H1 (cell line): Measurements from ENCODE around the gene C1QTNF4. TPM values are rescaled to one million over a fixed set of nuclear protein-coding genes. Genes with fewer than 3 reads are reported as not detected.
A peak's percentile ranks its signal among the peaks of the same experiment; 100 is the strongest.

Source experiments
- CTCF ChIA-PET: fragments of 300-600 bp; sonication (Branson Sonifier 250); formaldehyde crosslinking; loops from one replicate; lab custom pipeline; 2021; ENCODE audit not compliant: partially characterized antibody; lab: Charles Lee
- POLR2A ChIA-PET: fragments of 300-600 bp; sonication (Branson Sonifier 250); formaldehyde crosslinking; loops from one replicate; lab custom pipeline; 2021; ENCODE audit warnings: inconsistent platforms; ENCODE audit not compliant: partially characterized antibody; lab: Charles Lee
- DNase-seq, 2 experiments: peaks; one replicate each; pipeline versions ENCODE4 v3.0.0 to v3.0.0-alpha.2; 2010 to 2022; ENCODE audit warnings: low spot score in 2 of 2, low read depth in 1 of 2, mixed read lengths in 1 of 2
- FAIRE-seq: peaks from 2 replicates; lab custom pipeline; 2011; peaks lifted over from hg19 to GRCh38; lab: Jason Lieb, UNC
- H2AFZ ChIP-seq: 2 replicates; pipeline ENCODE4 v1.8.1; 2012; ENCODE audit warnings: low read length, inconsistent platforms
- H2AK5ac ChIP-seq: 2 replicates; pipeline ENCODE4 v1.6.1; 2013; ENCODE audit warnings: low read depth, low read length
- H2BK120ac ChIP-seq: replicated peaks from 2 replicates; pipeline ENCODE3; 2013; ENCODE audit warnings: low read depth, low read length, inconsistent platforms
- H2BK12ac ChIP-seq: 2 replicates; pipeline ENCODE4 v1.6.1; 2013; ENCODE audit warnings: low read depth, low read length
- H2BK15ac ChIP-seq: 2 replicates; pipeline ENCODE4 v1.6.1; 2013; ENCODE audit warnings: low read length
- H2BK20ac ChIP-seq: 2 replicates; pipeline ENCODE4 v1.6.1; 2013; ENCODE audit warnings: low read length
- H2BK5ac ChIP-seq: 2 replicates; pipeline ENCODE4 v1.6.1; 2013; ENCODE audit warnings: low read depth, low read length
- H3K14ac ChIP-seq: 2 replicates; pipeline ENCODE4 v1.6.1; 2013; ENCODE audit warnings: inconsistent platforms; ENCODE audit not compliant: insufficient read length
- H3K18ac ChIP-seq: 2 replicates; pipeline ENCODE4 v1.6.1; 2013; ENCODE audit warnings: low read length; ENCODE audit errors: extremely low read depth
- H3K23ac ChIP-seq: 2 replicates; pipeline ENCODE4 v1.6.1; 2013; ENCODE audit warnings: inconsistent platforms; ENCODE audit not compliant: insufficient read length
- H3K23me2 ChIP-seq: 2 replicates; pipeline ENCODE4 v1.6.1; 2013; ENCODE audit warnings: low read depth, low read length
- H3K27ac ChIP-seq: 2 replicates; pipeline ENCODE4 v1.6.1; 2011; ENCODE audit warnings: low read depth, low read length, inconsistent platforms
- H3K27me3 ChIP-seq, 4 experiments: replicated peaks in 1 of 4; 1 replicate in 1 of 4; 2 replicates in 3 of 4; pipeline versions ENCODE4 v1.6.1 to v1.8.1; 2011 to 2013; ENCODE audit warnings: low read length in 3 of 4, mild to moderate bottlenecking in 3 of 4, inconsistent platforms in 2 of 4, mixed read lengths in 2 of 4, moderate library complexity in 1 of 4; ENCODE audit not compliant: control insufficient read depth in 3 of 4, insufficient read depth in 3 of 4; ENCODE audit errors: extremely low read depth in 1 of 4
- H3K36me3 ChIP-seq, 4 experiments: 2 replicates each; pipeline versions ENCODE4 v1.6.1 to v1.8.1; 2011 to 2013; ENCODE audit warnings: mild to moderate bottlenecking in 4 of 4, low read length in 3 of 4, moderate library complexity in 2 of 4, control low read depth in 1 of 4, inconsistent platforms in 1 of 4; ENCODE audit not compliant: insufficient read depth in 4 of 4, control insufficient read depth in 2 of 4
- H3K4ac ChIP-seq: replicated peaks from 2 replicates; pipeline ENCODE3; 2013; ENCODE audit warnings: low read length, low read depth, mixed read lengths, inconsistent platforms; ENCODE audit not compliant: insufficient read length
- H3K4me1 ChIP-seq, 4 experiments: replicated peaks in 1 of 4; 1 replicate in 1 of 4; 2 replicates in 3 of 4; pipeline versions ENCODE4 v1.6.1 to v1.8.1; 2011 to 2013; ENCODE audit warnings: low read length in 3 of 4, inconsistent platforms in 2 of 4, mixed read lengths in 1 of 4; ENCODE audit not compliant: insufficient read depth in 4 of 4, control insufficient read depth in 3 of 4
- H3K4me2 ChIP-seq, 2 experiments: 2 replicates each; pipeline versions ENCODE4 v1.6.1 to v1.8.1; 2011 to 2013; ENCODE audit warnings: low read depth in 2 of 2, low read length in 2 of 2, control low read depth in 1 of 2, inconsistent platforms in 1 of 2, mild to moderate bottlenecking in 1 of 2; ENCODE audit not compliant: insufficient read depth in 1 of 2
- H3K4me3 ChIP-seq, 4 experiments: fragments of 200-600, 300-600 bp in 1 of 4; sonication (generic), shearing (Covaris generic), sonication (Bioruptor Twin) in 1 of 4; 2 replicates each; pipeline versions ENCODE4 v1.5.1 to v1.8.1; 2011 to 2016; ENCODE audit warnings: low read length in 4 of 4, low read depth in 3 of 4, control low read depth in 2 of 4, inconsistent platforms in 2 of 4, mild to moderate bottlenecking in 2 of 4, mixed read lengths in 1 of 4, moderate library complexity in 1 of 4; ENCODE audit not compliant: insufficient read depth in 2 of 4; ENCODE audit errors: extremely low read depth in 1 of 4
- H3K56ac ChIP-seq: replicated peaks from 2 replicates; pipeline ENCODE3; 2013; ENCODE audit warnings: low read depth, mild to moderate bottlenecking, mixed read lengths, low read length, inconsistent platforms; ENCODE audit not compliant: insufficient read length
- H3K79me1 ChIP-seq: 2 replicates; pipeline ENCODE4 v1.6.1; 2013; ENCODE audit warnings: low read depth, low read length, control low read depth
- H3K79me2 ChIP-seq, 2 experiments: 2 replicates each; pipeline versions ENCODE4 v1.6.1 to v1.8.1; 2012 to 2013; ENCODE audit warnings: low read length in 2 of 2, mild to moderate bottlenecking in 2 of 2, inconsistent platforms in 1 of 2; ENCODE audit not compliant: insufficient read depth in 2 of 2, control insufficient read depth in 1 of 2
- H3K9ac ChIP-seq, 4 experiments: replicated peaks in 1 of 4; 1 replicate in 1 of 4; 2 replicates in 3 of 4; pipeline versions ENCODE4 v1.6.1 to v1.8.1; 2011 to 2013; ENCODE audit warnings: low read depth in 3 of 4, low read length in 3 of 4, control low read depth in 2 of 4, mild to moderate bottlenecking in 2 of 4, moderate library complexity in 2 of 4, inconsistent platforms in 1 of 4; ENCODE audit errors: extremely low read depth in 1 of 4
- H3K9me3 ChIP-seq, 2 experiments: 2 replicates each; pipeline versions ENCODE4 v1.6.1 to v1.8.1; 2012 to 2013; ENCODE audit warnings: mild to moderate bottlenecking in 2 of 2, moderate library complexity in 2 of 2, control low read depth in 1 of 2, inconsistent platforms in 1 of 2, low read depth in 1 of 2, low read length in 1 of 2, mixed read lengths in 1 of 2; ENCODE audit not compliant: insufficient read depth in 2 of 2
- H4K20me1 ChIP-seq, 2 experiments: replicated peaks in 1 of 2; 2 replicates each; pipeline versions ENCODE3 to v1.8.1; 2011 to 2013; ENCODE audit warnings: inconsistent platforms in 2 of 2, low read length in 2 of 2, mild to moderate bottlenecking in 1 of 2; ENCODE audit not compliant: insufficient read depth in 2 of 2, control insufficient read depth in 1 of 2
- H4K5ac ChIP-seq: 2 replicates; pipeline ENCODE4 v1.6.1; 2013; ENCODE audit warnings: low read length, low read depth, mixed read lengths, inconsistent platforms; ENCODE audit not compliant: insufficient read length
- H4K8ac ChIP-seq: 2 replicates; pipeline ENCODE4 v1.8.0; 2013; ENCODE audit warnings: mild to moderate bottlenecking, moderate library complexity, low read length, inconsistent platforms; ENCODE audit not compliant: insufficient read depth; ENCODE audit errors: extremely low read depth
- H4K91ac ChIP-seq: replicated peaks from 2 replicates; pipeline ENCODE3; 2013; ENCODE audit warnings: low read length, mixed read lengths, inconsistent platforms; ENCODE audit not compliant: insufficient read length
- CEBPB ChIP-seq: IDR thresholded peaks from 2 replicates; pipeline ENCODE4 v1.6.1; 2012; ENCODE audit warnings: low read depth, low read length
- CREB1 ChIP-seq: IDR thresholded peaks from 2 replicates; pipeline ENCODE4 v1.6.1; 2012; ENCODE audit warnings: inconsistent platforms
- EGR1 ChIP-seq: IDR thresholded peaks from 2 replicates; pipeline ENCODE4 v1.6.1; 2011; ENCODE audit warnings: low read depth, low read length, borderline replicate concordance
- JUND ChIP-seq: IDR thresholded peaks from 2 replicates; pipeline ENCODE4 v1.6.1; 2011; ENCODE audit warnings: mild to moderate bottlenecking, improper control_type of control experiment, low read length
- KDM5A ChIP-seq: fragments of 200-600 bp; IDR thresholded peaks from 2 replicates; pipeline ENCODE4 v1.7.1; 2012; ENCODE audit warnings: mild to moderate bottlenecking, low read length, inconsistent platforms, mixed read lengths
- POLR2AphosphoS5 ChIP-seq: IDR thresholded peaks from 2 replicates; pipeline ENCODE4 v1.6.1; 2011; ENCODE audit warnings: low read depth, low read length
- SP1 ChIP-seq: IDR thresholded peaks from 2 replicates; pipeline ENCODE4 v1.6.1; 2011; ENCODE audit warnings: low read depth, low read length
- SP2 ChIP-seq: IDR thresholded peaks from 2 replicates; pipeline ENCODE4 v1.6.1; 2012; ENCODE audit warnings: mild to moderate bottlenecking, low read length, inconsistent platforms
- SUZ12 ChIP-seq: fragments of 200-600 bp; sonication (generic); IDR thresholded peaks from 2 replicates; pipeline ENCODE4 v1.6.1; 2012; ENCODE audit warnings: mild to moderate bottlenecking, inconsistent platforms, low read length, moderate library complexity, mixed read lengths
- TAF1 ChIP-seq: IDR thresholded peaks from 2 replicates; pipeline ENCODE4 v1.6.1; 2011; ENCODE audit warnings: mild to moderate bottlenecking, low read depth, low read length
- TCF12 ChIP-seq: IDR thresholded peaks from 2 replicates; pipeline ENCODE4 v1.6.1; 2011; ENCODE audit warnings: low read depth, mild to moderate bottlenecking, low read length
- WGBS, 2 experiments: shearing (Covaris generic) in 1 of 2; methylation state at CpG; one replicate each; pipeline versions ENCODE4 v1.1.6 to v1.1.7; 2013 to 2015; ENCODE audit warnings: low lambda C conversion rate in 2 of 2, mixed read lengths in 2 of 2, inconsistent platforms in 1 of 2, low coverage in 1 of 2, missing lambda C conversion rate in 1 of 2; ENCODE audit not compliant: insufficient replicate concordance in 2 of 2, insufficient coverage in 1 of 2, insufficient read length in 1 of 2; ENCODE audit errors: extremely low coverage in 1 of 2, missing lambda C conversion rate in 1 of 2; 5-methylcytosine and 5-hydroxymethylcytosine counted together
- polyA plus RNA-seq, 7 experiments: library from polyadenylated mRNA; depleted of rRNA in 3 of 7; stranded (reverse) in 5 of 7; unstranded in 2 of 7; fragments of >200 nt in 5 of 7; fragments of 200-250 nt in 2 of 7; gene quantifications; 1 replicate in 5 of 7; 2 replicates in 1 of 7; 4 replicates in 1 of 7; pipeline versions ENCODE4 v1.2.1 to v1.2.3, GENCODE V29; 2011 to 2013; ENCODE audit warnings: missing spikeins in 2 of 7, mixed read lengths in 2 of 7
- total RNA-seq: library from RNA; stranded (reverse); fragmentation: NEBNext Ultra II Directional; extraction: Animal tissue kit (Norgen Biotek cat#: 25700); gene quantifications from 2 replicates; pipeline ENCODE4 v1.2.1, GENCODE V29; 2021
- TF ChIP-seq, protein P1 (sequence below): IDR thresholded peaks from 2 replicates; pipeline ENCODE4 v1.6.1; 2012; ENCODE audit warnings: inconsistent platforms

The C1QTNF4 gene
- total and polyA plus RNA-seq, 2 of the 8 experiments (the other 6 are each of a cell fraction or from before 2014, with no cell fraction given): 3.9 to 6.0 TPM

GRCh38 chr11:47642099-47642855 lies 48.1 kb upstream of the C1QTNF4 start, which contains the start of gene MTCH2:
TSS of gene MTCH2 (minus strand) at chr11:47642559. CDS start at chr11:47642465, 94 bp downstream.
- Histone ChIP-seq H2BK15ac (0 out of 2 replicates have a peak within 1 kb of the TSS, but pooled peaks have one; percentile 88), H2AK5ac (peak within 1 kb of the TSS; percentile 82; the same call in 1 of the 2 replicates), H3K4me2 (peak within 1 kb of the TSS; percentile 75 to 81), H4K8ac (peak within 1 kb of the TSS; percentile 90), H3K9me3 (no peaks in the 10 kb centered on the region), H3K23me2 (0 out of 2 replicates have a peak, but pooled peaks cover 2% of the 10 kb centered on the region), H3K27ac (peak within 1 kb of the TSS; percentile 88), H3K4me1 (peaks cover 0 to 5% (median 0%) of the 10 kb centered on the region in 4 experiments; a peak in 3 of 7 replicates), H3K27me3 (no peaks in the 10 kb centered on the region), H2BK5ac (peak within 1 kb of the TSS; percentile 91), H3K23ac (no peak within 1 kb of the TSS), H3K14ac (no peak within 1 kb of the TSS), H2BK20ac (0 out of 2 replicates have a peak within 1 kb of the TSS, but pooled peaks have one; percentile 72), H3K56ac (peak within 1 kb of the TSS; percentile 43), H4K20me1 (no peaks in the 10 kb centered on the region), H3K4ac (peak within 1 kb of the TSS; percentile 11), H2AFZ (peak within 1 kb of the TSS; percentile 79), H3K79me1 (no peaks in the 10 kb centered on the region), H2BK12ac (no peak within 1 kb of the TSS), H4K91ac (peak within 1 kb of the TSS; percentile 63), H3K79me2 (peaks cover 0 to 24% of the 10 kb centered on the region in 2 experiments; a peak in 3 of 4 replicates), H3K9ac (peak within 1 kb of the TSS; percentile 68 to 92 (median 88)), H2BK120ac (no peak within 1 kb of the TSS), H3K4me3 (peak within 1 kb of the TSS; percentile 77 to 92 (median 84)), H3K18ac (peak within 1 kb of the TSS; percentile 89), H3K36me3 (peaks cover 2 to 22% (median 6%) of the 10 kb centered on the region in 4 experiments; a peak in 5 of 8 replicates), H4K5ac (peak within 1 kb of the TSS; percentile 79)
- WGBS, 2 experiments: 2% methylated on average over 57 of the region's 78 CpGs; no CpG with 5 or more reads in 1 of the 2 experiments
- CTCF ChIA-PET: interaction anchor here (1.0 to 1.1 kb wide), 2 partner anchors 74 to 101 kb away, joined by 3 to 4 read pairs; no protein-coding TSS in a partner anchor
- DNase-seq (peak; percentile 87 to 95), FAIRE-seq (no peak)
- POLR2A ChIA-PET: interaction anchor here (0.6 to 1.9 kb wide), 9 partner anchors 9 to 232 kb away, joined by 3 to 12 read pairs (median 3); partner anchors contain the start of gene AGBL2
- no peak for TF ChIP-seq CEBPB
- no peak for TF ChIP-seq SP1
- no peak for TF ChIP-seq SP2
- peak; percentile 68; the same call in 1 of the 2 replicates for TF ChIP-seq CREB1
- no peak for TF ChIP-seq JUND
- TF ChIP-seq, protein P1, sequence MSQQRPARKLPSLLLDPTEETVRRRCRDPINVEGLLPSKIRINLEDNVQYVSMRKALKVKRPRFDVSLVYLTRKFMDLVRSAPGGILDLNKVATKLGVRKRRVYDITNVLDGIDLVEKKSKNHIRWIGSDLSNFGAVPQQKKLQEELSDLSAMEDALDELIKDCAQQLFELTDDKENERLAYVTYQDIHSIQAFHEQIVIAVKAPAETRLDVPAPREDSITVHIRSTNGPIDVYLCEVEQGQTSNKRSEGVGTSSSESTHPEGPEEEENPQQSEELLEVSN: peak; percentile 69
- TF ChIP-seq POLR2AphosphoS5: peak; percentile 89
- 0 out of 2 replicates have a peak, but pooled peaks have one; percentile 34 for TF ChIP-seq KDM5A
- TF ChIP-seq TAF1: peak; percentile 96
- TF ChIP-seq SUZ12: no peak
- no peak for TF ChIP-seq TCF12
- no peak for TF ChIP-seq EGR1
